Stimulated activated naive CD8-positive, alpha-beta T cell treated with anti-CD3 and anti-CD28 coated beads, Interleukin-15, amount 100 ng/mL, for 72 hours (primary cell): ENCODE measurements around the gene CCDC141.

ENCODE experiments used
- ATAC-seq: fragments of 150-1000 bp; cut with Tn5 transposase; 2 replicates; pipeline ENCODE4 v1.10.0; 2021; ENCODE audit warnings: mild to moderate bottlenecking, moderate library complexity
- DNase-seq, 2 donors: peaks; one replicate each; pipeline ENCODE4 v3.0.0; 2021 to 2022
- H3K27ac Mint-ChIP-seq, 2 donors: one replicate each; pipeline ENCODE4 v1.8.0; 2022; ENCODE audit warnings: mild to moderate bottlenecking in 2 of 2, mixed read lengths in 2 of 2, moderate library complexity in 2 of 2
- H3K27me3 Mint-ChIP-seq: one replicate; pipeline ENCODE4 v1.8.0; 2022; ENCODE audit warnings: mixed read lengths
- H3K4me1 Mint-ChIP-seq: one replicate; pipeline ENCODE4 v1.8.0; 2022; ENCODE audit warnings: mild to moderate bottlenecking, mixed read lengths
- H3K4me3 Mint-ChIP-seq, 2 donors: one replicate each; pipeline ENCODE4 v1.8.0; 2022; ENCODE audit warnings: mild to moderate bottlenecking in 2 of 2, mixed read lengths in 2 of 2, moderate library complexity in 1 of 2
- H3K9me3 Mint-ChIP-seq, 2 donors: one replicate each; pipeline ENCODE4 v1.8.0; 2022; ENCODE audit warnings: mixed read lengths in 2 of 2

The CCDC141 gene

GRCh38 chr2:178863130-178863855 lies 186.6 kb downstream of the CCDC141 start:
- H3K27ac Mint-ChIP-seq = no peak overlapping the region
- no peak overlapping the region for H3K4me3 Mint-ChIP-seq
- DNase-seq = no peak
- no peak for ATAC-seq
- H3K27me3 Mint-ChIP-seq = no peaks in the 10 kb centered on the region
- H3K4me1 Mint-ChIP-seq = no peaks in the 10 kb centered on the region
- H3K9me3 Mint-ChIP-seq = no peaks in the 10 kb centered on the region

GRCh38 chr2:178860551-178860950 lies 189.4 kb downstream of the CCDC141 start:
- no peaks in the 10 kb centered on the region for H3K9me3 Mint-ChIP-seq
- no peaks in the 10 kb centered on the region for H3K27me3 Mint-ChIP-seq
- no peak overlapping the region for H3K27ac Mint-ChIP-seq
- DNase-seq (no peak), ATAC-seq (no peak)
- no peak overlapping the region for H3K4me3 Mint-ChIP-seq
- no peaks in the 10 kb centered on the region for H3K4me1 Mint-ChIP-seq

GRCh38 chr2:178859730-178860129 lies 190.2 kb downstream of the CCDC141 start:
- Mint-ChIP-seq H3K4me1 (no peaks in the 10 kb centered on the region), H3K9me3 (no peaks in the 10 kb centered on the region), H3K27me3 (no peaks in the 10 kb centered on the region), H3K27ac (no peak overlapping the region), H3K4me3 (no peak overlapping the region)
- ATAC-seq = no peak
- no peak for DNase-seq

GRCh38 chr2:178858896-178859625 lies 190.9 kb downstream of the CCDC141 start:
- H3K4me3 Mint-ChIP-seq = no peak overlapping the region
- no peak overlapping the region for H3K27ac Mint-ChIP-seq
- H3K4me1 Mint-ChIP-seq = no peaks in the 10 kb centered on the region
- no peak for ATAC-seq
- no peaks in the 10 kb centered on the region for H3K27me3 Mint-ChIP-seq
- no peaks in the 10 kb centered on the region for H3K9me3 Mint-ChIP-seq
- no peak for DNase-seq

GRCh38 chr2:178855151-178855550 lies 194.8 kb downstream of the CCDC141 start:
- H3K4me1 Mint-ChIP-seq = no peaks in the 10 kb centered on the region
- H3K27ac Mint-ChIP-seq = no peak overlapping the region
- H3K9me3 Mint-ChIP-seq = no peaks in the 10 kb centered on the region
- H3K4me3 Mint-ChIP-seq = no peak overlapping the region
- ATAC-seq (no peak), DNase-seq (no peak)
- H3K27me3 Mint-ChIP-seq = no peaks in the 10 kb centered on the region

- ATAC-seq (no peak), DNase-seq (no peak)
- H3K27me3 Mint-ChIP-seq = no peaks in the 10 kb centered on the region
- H3K9me3 Mint-ChIP-seq = no peaks in the 10 kb centered on the region
- H3K4me3 Mint-ChIP-seq = no peak overlapping the region
- H3K27ac Mint-ChIP-seq = no peak overlapping the region
- H3K4me1 Mint-ChIP-seq = no peaks in the 10 kb centered on the region
Observed at GRCh38 chr2:178848335-178848734, 201.6 kb downstream of the CCDC141 start.

GRCh38 chr2:178846458-178846802 lies 203.5 kb downstream of the CCDC141 start:
- Mint-ChIP-seq H3K9me3 (no peaks in the 10 kb centered on the region), H3K27ac (no peak overlapping the region), H3K4me1 (no peaks in the 10 kb centered on the region), H3K27me3 (no peaks in the 10 kb centered on the region), H3K4me3 (no peak overlapping the region)
- ATAC-seq (no peak), DNase-seq (no peak)

GRCh38 chr2:178845566-178846457 lies 204.1 kb downstream of the CCDC141 start:
- Mint-ChIP-seq H3K27ac (no peak overlapping the region), H3K4me1 (no peaks in the 10 kb centered on the region), H3K27me3 (no peaks in the 10 kb centered on the region), H3K4me3 (no peak overlapping the region), H3K9me3 (no peaks in the 10 kb centered on the region)
- DNase-seq = no peak
- ATAC-seq = no peak

GRCh38 chr2:178844701-178845100 lies 205.2 kb downstream of the CCDC141 start:
- Mint-ChIP-seq H3K27ac (no peak overlapping the region), H3K4me3 (no peak overlapping the region), H3K4me1 (no peaks in the 10 kb centered on the region), H3K9me3 (no peaks in the 10 kb centered on the region), H3K27me3 (no peaks in the 10 kb centered on the region)
- ATAC-seq (no peak), DNase-seq (no peak)

GRCh38 chr2:178844269-178844668 lies 205.7 kb downstream of the CCDC141 start:
- no peak overlapping the region for H3K27ac Mint-ChIP-seq
- no peak for ATAC-seq
- H3K27me3 Mint-ChIP-seq = no peaks in the 10 kb centered on the region
- DNase-seq = no peak
- H3K4me1 Mint-ChIP-seq = no peaks in the 10 kb centered on the region
- H3K4me3 Mint-ChIP-seq = no peak overlapping the region
- no peaks in the 10 kb centered on the region for H3K9me3 Mint-ChIP-seq

- Mint-ChIP-seq H3K27ac (no peak overlapping the region), H3K27me3 (no peaks in the 10 kb centered on the region)
Observed at GRCh38 chr2:178843697-178844096, 206.2 kb downstream of the CCDC141 start.

GRCh38 chr2:178836807-178837206 lies 213.1 kb downstream of the CCDC141 start:
- Mint-ChIP-seq H3K4me3 (no peak overlapping the region), H3K27me3 (no peaks in the 10 kb centered on the region), H3K27ac (no peak overlapping the region), H3K4me1 (no peaks in the 10 kb centered on the region), H3K9me3 (no peaks in the 10 kb centered on the region)
- DNase-seq = no peak
- no peak for ATAC-seq

More at GRCh38 chr2:178843697-178844096, 206.2 kb downstream of the CCDC141 start:
- no peak overlapping the region for H3K4me3 Mint-ChIP-seq
- no peak for DNase-seq
- H3K4me1 Mint-ChIP-seq = no peaks in the 10 kb centered on the region
- ATAC-seq = no peak
- H3K9me3 Mint-ChIP-seq = no peaks in the 10 kb centered on the region

GRCh38 chr2:178834086-178834485 lies 215.9 kb downstream of the CCDC141 start:
- H3K4me3 Mint-ChIP-seq = no peak overlapping the region
- no peak overlapping the region for H3K27ac Mint-ChIP-seq
- no peak for ATAC-seq
- H3K4me1 Mint-ChIP-seq = peaks cover 8% of the 10 kb centered on the region
- DNase-seq = no peak
- no peaks in the 10 kb centered on the region for H3K9me3 Mint-ChIP-seq
- H3K27me3 Mint-ChIP-seq = no peaks in the 10 kb centered on the region

- H3K9me3 Mint-ChIP-seq = no peaks in the 10 kb centered on the region
- no peak overlapping the region for H3K4me3 Mint-ChIP-seq
Observed at GRCh38 chr2:178833382-178833781, 216.6 kb downstream of the CCDC141 start.

GRCh38 chr2:178830451-178830850 lies 219.5 kb downstream of the CCDC141 start:
- Mint-ChIP-seq H3K27me3 (no peaks in the 10 kb centered on the region), H3K4me3 (no peak overlapping the region), H3K9me3 (no peaks in the 10 kb centered on the region), H3K27ac (no peak overlapping the region), H3K4me1 (peaks cover 11% of the 10 kb centered on the region)
- ATAC-seq = no peak
- no peak for DNase-seq

More at GRCh38 chr2:178833382-178833781, 216.6 kb downstream of the CCDC141 start:
- H3K27me3 Mint-ChIP-seq = no peaks in the 10 kb centered on the region
- H3K4me1 Mint-ChIP-seq = peaks cover 11% of the 10 kb centered on the region
- ATAC-seq (no peak), DNase-seq (no peak)
- H3K27ac Mint-ChIP-seq = no peak overlapping the region

- Mint-ChIP-seq H3K4me1 (peaks cover 11% of the 10 kb centered on the region), H3K27me3 (no peaks in the 10 kb centered on the region), H3K27ac (no peak overlapping the region), H3K4me3 (no peak overlapping the region), H3K9me3 (no peaks in the 10 kb centered on the region)
- ATAC-seq (no peak), DNase-seq (no peak)
Observed at GRCh38 chr2:178829981-178830380, 220.0 kb downstream of the CCDC141 start.
